Activated CD4-positive, alpha-beta memory T cell treated with anti-CD3 and anti-CD28 coated beads, Interleukin-2, amount 10 ng/mL, durations not matched to agents 7 days and 5 days (primary cell): ENCODE results near the gene GREB1L. TPM values are rescaled to one million over a fixed set of nuclear protein-coding genes. Genes with fewer than 3 reads are reported as not detected.

Experiments
- CTCF ChIA-PET: fragments of 350-600 bp; sonication (Branson Sonifier 250); formaldehyde crosslinking; loops from one replicate; lab custom pipeline; 2021; ENCODE audit warnings: antibody characterized with exemption, inconsistent platforms; lab: Charles Lee
- POLR2A ChIA-PET: fragments of 350-600 bp; sonication (Branson Sonifier 250); formaldehyde crosslinking; loops from one replicate; lab custom pipeline; 2021; ENCODE audit warnings: antibody characterized with exemption; lab: Charles Lee
- DNase-seq: peaks from one replicate; pipeline ENCODE4 v3.0.0-alpha.2; 2020
- H3K27ac Mint-ChIP-seq: one replicate; pipeline ENCODE4 v1.8.0; 2021; ENCODE audit warnings: mild to moderate bottlenecking, mixed read lengths
- H3K27me3 Mint-ChIP-seq: one replicate; pipeline ENCODE4 v1.8.0; 2021; ENCODE audit warnings: mixed read lengths
- H3K36me3 Mint-ChIP-seq: one replicate; pipeline ENCODE4 v1.8.0; 2021; ENCODE audit warnings: low read depth, mixed read lengths
- H3K4me1 Mint-ChIP-seq: one replicate; pipeline ENCODE4 v1.8.0; 2021; ENCODE audit warnings: mixed read lengths
- H3K4me3 Mint-ChIP-seq: one replicate; pipeline ENCODE4 v1.8.0; 2021; ENCODE audit warnings: mild to moderate bottlenecking, mixed read lengths
- H3K9me3 Mint-ChIP-seq: one replicate; pipeline ENCODE4 v1.8.0; 2021; ENCODE audit warnings: mixed read lengths
- total RNA-seq, 2 experiments: library from RNA; stranded (reverse); gene quantifications; one replicate each; pipeline ENCODE4 v1.2.3, GENCODE V29; 2021

GREB1L gene
- total RNA-seq, 2 experiments from 2014 or later = not detected

GRCh38 chr18:21452276-21452780, 210.3 kb downstream of the GREB1L start:
- POLR2A ChIA-PET = no interaction called here
- H3K27me3 Mint-ChIP-seq = peaks cover 19% of the 10 kb centered on the region
- DNase-seq = no peak
- H3K4me1 Mint-ChIP-seq = no peaks in the 10 kb centered on the region
- no peaks in the 10 kb centered on the region for H3K9me3 Mint-ChIP-seq
- no peaks in the 10 kb centered on the region for H3K36me3 Mint-ChIP-seq
- no peak overlapping the region for H3K27ac Mint-ChIP-seq
- H3K4me3 Mint-ChIP-seq = no peak overlapping the region
- CTCF ChIA-PET = no interaction called here

DNA sequence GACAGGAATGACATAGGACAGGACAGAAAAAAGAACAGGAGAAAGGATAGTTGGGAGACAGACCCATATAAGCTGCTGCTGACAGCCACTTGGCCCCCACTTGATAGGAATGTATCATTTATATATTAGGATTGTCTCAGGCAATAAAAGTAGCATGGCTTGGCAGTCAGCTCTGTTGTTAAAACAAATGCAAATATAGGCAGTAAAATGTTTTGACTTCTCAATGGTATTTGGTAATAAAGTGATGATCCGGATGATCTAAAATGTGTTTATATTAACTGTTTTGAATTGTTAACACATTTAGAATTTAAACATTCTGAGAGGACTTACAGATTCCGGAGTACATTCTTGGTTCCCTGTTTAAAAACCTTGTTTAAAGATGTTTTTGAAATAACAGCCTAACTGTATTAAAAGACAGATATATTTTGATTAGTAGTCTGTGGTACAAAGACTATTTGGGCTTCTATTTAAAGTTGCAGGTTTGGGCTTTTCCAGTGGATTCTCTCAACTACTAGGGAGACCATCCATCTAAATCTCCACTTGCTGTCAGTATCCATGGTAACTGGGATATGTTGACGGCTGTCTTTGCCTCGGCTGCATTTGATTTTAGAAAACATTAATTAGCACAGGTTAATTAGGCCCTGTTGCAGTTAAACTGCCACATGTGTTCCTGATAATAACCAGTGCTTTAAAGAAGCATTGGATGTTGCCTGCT, 210.9 kb downstream of the GREB1L start:
- H3K27ac Mint-ChIP-seq = no peak overlapping the region
- peaks cover 19% of the 10 kb centered on the region for H3K27me3 Mint-ChIP-seq
- DNase-seq = no peak
- no peaks in the 10 kb centered on the region for H3K4me1 Mint-ChIP-seq
- H3K9me3 Mint-ChIP-seq = no peaks in the 10 kb centered on the region
- no peaks in the 10 kb centered on the region for H3K36me3 Mint-ChIP-seq
- POLR2A ChIA-PET = no interaction called here
- CTCF ChIA-PET = no interaction called here
- H3K4me3 Mint-ChIP-seq = no peak overlapping the region

DNA sequence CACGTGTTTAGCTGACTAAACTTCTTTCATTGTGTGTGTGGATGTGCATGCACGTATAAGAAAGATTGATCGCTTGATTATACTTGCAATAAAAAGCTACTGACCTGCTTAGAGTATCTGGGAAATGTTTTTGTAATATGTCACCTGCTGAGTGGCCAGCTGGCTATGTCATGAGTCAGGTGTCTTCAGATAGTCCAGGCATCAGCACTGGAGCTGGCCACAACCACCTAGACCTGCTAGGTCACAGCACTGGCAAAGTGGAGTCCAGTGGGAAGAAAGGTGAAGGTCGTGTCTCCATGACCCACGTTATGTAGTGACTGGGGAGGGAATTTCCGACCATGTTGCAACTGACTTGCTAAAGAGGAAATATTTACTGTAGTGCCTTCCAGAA, 211.5 kb downstream of the GREB1L start:
- ChIA-PET CTCF (no interaction called here), POLR2A (no interaction called here)
- DNase-seq = no peak
- Mint-ChIP-seq H3K27ac (no peak overlapping the region), H3K36me3 (no peaks in the 10 kb centered on the region), H3K27me3 (peaks cover 20% of the 10 kb centered on the region), H3K4me3 (no peak overlapping the region), H3K4me1 (no peaks in the 10 kb centered on the region), H3K9me3 (no peaks in the 10 kb centered on the region)

DNA sequence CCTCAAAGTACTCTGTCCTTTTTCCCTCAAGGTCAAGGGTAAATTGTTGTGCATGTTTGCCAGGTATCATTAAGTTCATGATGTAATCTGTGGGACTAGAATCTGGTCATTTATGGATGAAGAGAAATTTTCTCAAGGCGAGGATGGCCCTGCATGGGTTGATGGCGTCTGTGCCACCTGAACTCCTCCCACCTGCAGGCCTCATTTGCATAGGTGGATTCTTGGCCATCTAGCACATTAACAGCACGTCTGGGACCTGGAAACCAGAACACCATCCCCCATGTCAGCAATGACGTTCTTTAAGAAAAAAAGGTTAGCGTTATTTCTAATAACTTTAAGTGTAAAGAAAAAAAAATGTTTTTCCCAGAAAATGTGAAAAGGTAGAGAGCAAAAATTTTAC, 212.7 kb downstream of the GREB1L start:
- CTCF ChIA-PET = no interaction called here
- POLR2A ChIA-PET = no interaction called here
- H3K27me3 Mint-ChIP-seq = peaks cover 14% of the 10 kb centered on the region
- no peaks in the 10 kb centered on the region for H3K4me1 Mint-ChIP-seq
- H3K9me3 Mint-ChIP-seq = no peaks in the 10 kb centered on the region
- H3K27ac Mint-ChIP-seq = no peak overlapping the region
- H3K4me3 Mint-ChIP-seq = no peak overlapping the region
- no peaks in the 10 kb centered on the region for H3K36me3 Mint-ChIP-seq
- no peak for DNase-seq

DNA sequence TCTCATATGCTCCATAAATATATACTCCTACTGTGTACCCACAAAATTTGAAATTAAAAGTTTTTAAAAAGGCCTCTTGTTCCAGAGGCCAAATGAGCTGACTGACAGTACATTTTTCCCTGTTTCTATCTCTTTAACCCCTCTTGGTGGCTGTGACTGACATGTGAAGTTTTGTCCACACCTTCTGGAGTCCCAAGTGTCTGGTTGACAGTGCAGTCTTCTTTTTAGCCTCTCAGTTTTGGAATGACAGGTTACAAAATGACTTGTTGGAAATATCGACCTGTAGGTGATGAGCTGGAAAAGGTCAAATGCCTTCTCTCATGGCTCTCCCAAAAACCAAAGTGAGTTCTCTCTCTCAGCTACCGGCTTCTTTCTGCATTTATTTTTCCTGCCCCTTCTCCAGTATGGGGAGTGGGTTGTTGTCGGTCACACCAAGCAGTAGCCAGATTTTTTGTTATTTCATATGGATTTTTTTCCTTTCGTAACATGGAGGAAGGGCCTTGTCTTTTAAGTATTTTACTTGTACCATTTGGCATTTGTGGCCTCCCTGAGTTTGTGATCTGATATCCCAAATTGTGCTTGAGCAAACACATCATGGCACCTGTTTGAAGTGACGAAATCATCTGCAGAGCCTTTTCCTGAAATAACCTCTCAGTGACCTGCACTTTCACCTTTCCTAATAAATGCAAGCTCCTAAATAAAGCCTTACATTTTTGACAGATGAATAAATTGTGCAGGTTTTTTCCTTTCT, 214.6 kb downstream of the GREB1L start:
- Mint-ChIP-seq H3K4me3 (no peak overlapping the region), H3K4me1 (no peaks in the 10 kb centered on the region), H3K27me3 (peaks cover 7% of the 10 kb centered on the region), H3K9me3 (no peaks in the 10 kb centered on the region), H3K36me3 (no peaks in the 10 kb centered on the region), H3K27ac (no peak overlapping the region)
- no peak for DNase-seq
- ChIA-PET CTCF (interaction anchor here (1.4 kb wide), 1 partner anchor 12 kb away, joined by 3 read pairs; no protein-coding TSS in a partner anchor), POLR2A (no interaction called here)

GRCh38 chr18:21457179-21457535, 215.1 kb downstream of the GREB1L start:
- CTCF ChIA-PET = interaction anchor here (1.4 kb wide), 1 partner anchor 12 kb away, joined by 3 read pairs; no protein-coding TSS in a partner anchor
- Mint-ChIP-seq H3K4me1 (no peaks in the 10 kb centered on the region), H3K36me3 (no peaks in the 10 kb centered on the region), H3K9me3 (no peaks in the 10 kb centered on the region), H3K27ac (no peak overlapping the region), H3K27me3 (peaks cover 7% of the 10 kb centered on the region), H3K4me3 (no peak overlapping the region)
- DNase-seq = no peak
- POLR2A ChIA-PET = no interaction called here

DNA sequence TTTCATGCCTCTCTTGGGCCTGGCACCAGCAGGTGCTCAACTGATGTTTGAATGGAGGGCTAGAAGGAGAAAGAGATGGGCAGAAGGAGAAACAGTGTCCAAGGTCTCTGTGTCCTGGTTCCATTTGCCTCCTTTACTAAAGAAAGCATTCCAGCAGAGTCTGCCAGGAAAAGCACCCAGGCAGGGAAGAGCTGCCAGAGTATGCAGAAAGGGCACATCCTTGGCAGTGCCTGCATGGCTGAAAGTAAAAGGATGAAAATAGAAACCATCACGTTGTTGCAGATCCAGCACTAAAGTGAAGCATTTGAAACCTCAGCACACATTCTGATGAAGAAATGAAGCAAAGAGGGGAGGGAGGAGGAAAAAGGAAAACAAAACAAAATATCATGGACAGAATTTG, 216.3 kb downstream of the GREB1L start:
- DNase-seq = no peak
- no peaks in the 10 kb centered on the region for H3K36me3 Mint-ChIP-seq
- ChIA-PET CTCF (no interaction called here), POLR2A (no interaction called here)
- no peaks in the 10 kb centered on the region for H3K9me3 Mint-ChIP-seq
- peaks cover 7% of the 10 kb centered on the region for H3K27me3 Mint-ChIP-seq
- H3K4me1 Mint-ChIP-seq = no peaks in the 10 kb centered on the region
- no peak overlapping the region for H3K27ac Mint-ChIP-seq
- H3K4me3 Mint-ChIP-seq = no peak overlapping the region

DNA sequence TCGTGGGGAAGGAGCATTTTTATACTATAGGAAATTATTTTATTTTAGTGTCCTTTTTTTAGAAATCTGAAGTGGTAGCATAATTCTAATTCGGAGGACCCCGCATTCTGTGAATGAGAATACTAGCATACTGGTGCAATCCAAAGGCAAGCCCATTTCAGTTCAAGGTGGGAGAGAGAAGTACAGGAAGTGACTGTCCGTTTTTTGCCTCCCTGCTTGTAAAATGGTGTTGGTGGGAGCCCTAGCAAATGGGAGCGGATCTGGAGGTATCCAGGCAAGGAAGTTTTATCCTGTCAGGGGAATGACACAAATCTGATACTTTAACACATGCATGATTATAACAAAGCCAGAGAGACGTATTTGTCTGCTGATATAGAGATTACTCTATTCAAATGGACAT, 216.8 kb downstream of the GREB1L start:
- Mint-ChIP-seq H3K4me1 (no peaks in the 10 kb centered on the region), H3K4me3 (no peak overlapping the region), H3K27ac (no peak overlapping the region), H3K9me3 (no peaks in the 10 kb centered on the region), H3K36me3 (no peaks in the 10 kb centered on the region), H3K27me3 (peaks cover 10% of the 10 kb centered on the region)
- CTCF ChIA-PET = no interaction called here
- no peak for DNase-seq
- POLR2A ChIA-PET = no interaction called here

DNA sequence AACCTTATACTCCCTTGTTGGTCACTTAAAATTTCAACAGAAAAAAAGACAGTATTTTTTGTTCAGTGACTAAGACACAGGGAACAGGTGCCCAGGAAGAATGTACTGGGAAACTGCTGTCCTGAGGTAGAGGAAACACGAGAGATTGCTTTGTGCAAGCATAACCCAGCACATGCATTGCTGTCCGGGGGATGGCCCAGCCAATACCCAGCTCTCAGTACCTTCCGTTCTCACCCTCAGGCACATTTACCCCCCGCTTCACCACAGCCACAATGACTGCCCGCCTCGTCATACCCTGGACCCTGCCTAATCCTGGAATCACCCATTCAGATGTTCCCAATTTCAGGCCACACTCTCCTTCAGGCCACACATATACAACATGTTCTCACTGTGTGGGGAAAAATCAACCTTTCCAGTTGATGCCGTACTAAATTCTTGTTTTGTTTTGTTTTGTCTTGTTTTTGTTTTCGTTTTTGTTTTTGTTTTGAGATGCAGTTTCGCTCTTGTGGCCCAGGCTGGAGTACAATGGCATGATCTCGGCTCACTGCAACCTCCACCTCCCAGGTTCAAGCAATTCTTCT, 217.8 kb downstream of the GREB1L start:
- POLR2A ChIA-PET = no interaction called here

DNA sequence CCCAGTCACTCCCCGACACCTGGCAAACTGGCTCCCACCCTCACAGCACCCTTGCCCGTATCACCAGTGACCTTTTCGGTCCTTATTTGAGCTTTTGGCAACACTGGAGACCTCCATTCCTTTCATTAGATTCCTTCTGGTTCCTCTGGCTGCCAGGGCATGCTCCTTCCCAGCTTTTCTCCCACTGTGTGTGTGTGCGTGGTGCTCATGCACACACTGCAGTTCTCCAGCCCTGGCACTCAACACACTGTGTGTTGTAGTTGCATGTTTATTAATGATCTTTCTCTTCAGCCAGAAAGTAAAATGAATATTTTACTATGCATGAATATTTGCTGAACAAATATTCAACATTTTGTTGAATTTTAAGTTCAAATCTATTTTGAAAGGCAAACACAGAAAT, 219.4 kb downstream of the GREB1L start:
- ChIA-PET POLR2A (no interaction called here), CTCF (no interaction called here)
- H3K4me3 Mint-ChIP-seq = no peak overlapping the region
- peaks cover 23% of the 10 kb centered on the region for H3K27me3 Mint-ChIP-seq
- H3K9me3 Mint-ChIP-seq = no peaks in the 10 kb centered on the region
- H3K27ac Mint-ChIP-seq = no peak overlapping the region
- H3K4me1 Mint-ChIP-seq = no peaks in the 10 kb centered on the region
- no peaks in the 10 kb centered on the region for H3K36me3 Mint-ChIP-seq
- DNase-seq = no peak

More for the DNA sequence above, 217.8 kb downstream of the GREB1L start:
- CTCF ChIA-PET = no interaction called here
- no peak overlapping the region for H3K4me3 Mint-ChIP-seq
- no peaks in the 10 kb centered on the region for H3K36me3 Mint-ChIP-seq
- no peaks in the 10 kb centered on the region for H3K4me1 Mint-ChIP-seq
- H3K27me3 Mint-ChIP-seq = peaks cover 18% of the 10 kb centered on the region
- no peak overlapping the region for H3K27ac Mint-ChIP-seq
- no peak for DNase-seq
- H3K9me3 Mint-ChIP-seq = no peaks in the 10 kb centered on the region

DNA sequence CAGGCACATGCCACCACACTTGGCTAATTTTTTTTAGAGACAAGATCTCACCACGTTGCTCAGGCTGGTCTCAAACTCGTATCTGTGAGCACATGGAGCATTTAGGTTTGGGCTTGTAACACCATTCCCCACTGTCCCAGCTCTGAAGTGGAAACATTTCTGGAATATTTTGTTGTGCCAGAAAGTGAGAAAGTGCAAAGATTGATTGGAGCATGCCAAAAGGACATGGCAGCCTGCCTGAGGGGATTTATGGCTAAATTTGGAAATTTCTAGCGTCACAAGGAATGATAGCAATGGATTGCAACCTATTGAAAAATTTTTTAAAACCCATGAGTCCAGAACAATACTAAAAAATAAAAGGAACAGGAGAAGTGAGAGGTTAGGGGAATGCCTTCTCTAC, 221.7 kb downstream of the GREB1L start:
- peaks cover 26% of the 10 kb centered on the region for H3K27me3 Mint-ChIP-seq
- POLR2A ChIA-PET = no interaction called here
- no peak for DNase-seq

DNA sequence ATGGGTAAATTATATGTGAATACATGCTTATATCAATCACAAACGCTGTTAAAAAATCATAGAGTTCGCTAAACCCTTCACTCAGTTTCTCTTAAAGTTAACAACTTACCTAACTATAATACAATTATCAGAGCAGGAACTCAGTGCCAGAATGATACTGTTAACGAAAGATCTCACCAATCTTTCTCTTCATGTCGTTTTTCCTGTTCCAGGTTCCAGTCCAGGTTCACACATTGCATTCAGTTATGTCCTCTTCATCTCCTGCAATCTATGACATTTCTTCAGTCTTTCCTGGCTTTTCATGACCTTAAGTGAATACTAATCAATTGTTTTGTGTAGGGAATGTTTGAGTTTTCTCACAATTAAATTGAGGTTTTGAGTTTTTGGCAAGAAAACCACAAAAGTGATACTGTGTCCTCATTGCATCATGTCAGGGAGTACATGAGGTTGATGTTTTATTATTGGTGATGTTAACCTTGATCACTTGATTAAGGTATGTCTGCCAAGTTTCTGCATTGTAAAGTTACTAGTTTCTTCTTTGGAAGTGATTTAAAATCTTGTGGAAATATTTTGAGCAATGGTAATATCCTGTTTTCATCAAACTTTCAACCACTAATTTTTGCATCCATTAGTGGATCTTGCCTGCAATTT, 226.6 kb downstream of the GREB1L start:
- Mint-ChIP-seq H3K4me3 (no peak overlapping the region), H3K27ac (no peak overlapping the region), H3K36me3 (no peaks in the 10 kb centered on the region), H3K4me1 (no peaks in the 10 kb centered on the region), H3K9me3 (no peaks in the 10 kb centered on the region), H3K27me3 (peaks cover 30% of the 10 kb centered on the region)
- ChIA-PET CTCF (no interaction called here), POLR2A (no interaction called here)
- no peak for DNase-seq

More for the DNA sequence above, 221.7 kb downstream of the GREB1L start:
- no peaks in the 10 kb centered on the region for H3K4me1 Mint-ChIP-seq
- CTCF ChIA-PET = no interaction called here
- H3K36me3 Mint-ChIP-seq = no peaks in the 10 kb centered on the region
- no peak overlapping the region for H3K27ac Mint-ChIP-seq
- H3K9me3 Mint-ChIP-seq = no peaks in the 10 kb centered on the region
- no peak overlapping the region for H3K4me3 Mint-ChIP-seq

DNA sequence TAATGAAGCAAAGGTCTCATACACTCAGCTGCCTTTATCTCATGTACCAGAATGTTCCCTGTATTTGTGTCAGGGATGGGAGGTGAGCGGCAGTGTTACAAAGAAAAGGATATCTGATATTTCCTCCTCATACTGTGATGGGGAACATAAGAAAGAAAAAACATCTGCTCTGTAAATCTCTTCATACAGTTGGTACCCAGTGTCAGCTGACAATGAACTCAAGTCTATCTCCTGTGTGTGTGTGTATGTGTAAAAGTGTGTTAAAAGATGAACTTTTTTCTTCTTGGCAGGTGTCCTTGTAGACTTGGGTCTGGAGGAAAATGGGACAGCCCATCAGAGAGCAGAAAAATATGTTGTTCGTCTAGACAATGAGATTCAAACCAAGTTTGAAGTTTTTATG, 230.7 kb downstream of the GREB1L start:
- Mint-ChIP-seq H3K4me1 (no peaks in the 10 kb centered on the region), H3K4me3 (no peak overlapping the region), H3K36me3 (no peaks in the 10 kb centered on the region), H3K27ac (no peak overlapping the region), H3K9me3 (no peaks in the 10 kb centered on the region), H3K27me3 (peaks cover 13% of the 10 kb centered on the region)
- POLR2A ChIA-PET = no interaction called here
- DNase-seq = no peak
- CTCF ChIA-PET = no interaction called here
